Measurements from ENCODE around the gene NAIF1. TPM values are rescaled to one million over a fixed set of nuclear protein-coding genes. Genes with fewer than 3 reads are reported as not detected.

The NAIF1 gene
- total RNA-seq, 1 experiment from 2014 or later, result 14.6 TPM

- H3K27me3 ChIP-seq (ENCODE audit: control insufficient read depth, insufficient read depth, low read length), result no peaks in the 10 kb centered on the region
- H3K27ac ChIP-seq (ENCODE audit: low read length), result no peak overlapping the region
- BruUV-seq (replicated peaks), result no TSS peak
- H3K4me3 ChIP-seq (ENCODE audit: low read depth in 2 of 2, low read length in 2 of 2), result no peak overlapping the region
- intact Hi-C loops (cut with micrococcal nuclease; ENCODE audit: unreplicated experiment) (no loop called here), in situ Hi-C loops (cut with HindIII; ENCODE audit: low pct_unique_long_range_greater_than_20kb, low sequenced_read_pairs) (no loop called here)
- no peak for ATAC-seq
- CTCF ChIA-PET, result interaction anchor here (0.5 kb wide), 1 partner anchor 46 kb away, joined by 4 read pairs; no protein-coding TSS in a partner anchor
- no peaks in the 10 kb centered on the region; the same call in 1 of the 2 replicates for H3K4me1 ChIP-seq (ENCODE audit: control insufficient read depth, insufficient read depth, low read length)
- no peaks in the 10 kb centered on the region for H3K9me3 ChIP-seq (ENCODE audit: control insufficient read depth, insufficient read depth, low read depth, low read length)
- TF ChIP-seq SIN3A (IDR thresholded peaks at IDR 0.05; ENCODE audit: borderline replicate concordance, insufficient read depth, low read depth, low read length) (no peak), CTCF (IDR thresholded peaks at IDR 0.05) (no peak), POLR2AphosphoS5 (IDR thresholded peaks at IDR 0.05; ENCODE audit: low read depth, low read length) (no peak), TCF7L2 (IDR thresholded peaks at IDR 0.05; ENCODE audit: low read depth, low read length) (no peak), REST (IDR thresholded peaks at IDR 0.05; ENCODE audit: insufficient read depth in 1 of 2, low read depth in 2 of 2, low read length in 1 of 2) (no peak)
- H3K36me3 ChIP-seq (ENCODE audit: control insufficient read depth, insufficient read depth, low read length), result no peaks in the 10 kb centered on the region
- POLR2A ChIA-PET, result no interaction called here
- no peak for DNase-seq (ENCODE audit: low read depth, low spot score)
Measured at GRCh38 chr9:128116104-128117083, 49.3 kb upstream of the NAIF1 start.

GRCh38 chr9:128115187-128116103 lies 48.3 kb upstream of the NAIF1 start:
- no peak overlapping the region for H3K4me3 ChIP-seq (ENCODE audit: low read depth in 2 of 2, low read length in 2 of 2)
- CTCF ChIA-PET, result interaction anchor here (0.5 kb wide), 2 partner anchors 45 to 233 kb away, joined by 3 to 4 read pairs; no protein-coding TSS in a partner anchor
- H3K27ac ChIP-seq (ENCODE audit: low read length), result no peak overlapping the region
- POLR2A ChIA-PET, result interaction anchor here (0.6 kb wide), 1 partner anchor 16 kb away, joined by 3 read pairs; no protein-coding TSS in a partner anchor
- intact Hi-C loops (cut with micrococcal nuclease; ENCODE audit: unreplicated experiment), result no loop called here
- no peaks in the 10 kb centered on the region for H3K27me3 ChIP-seq (ENCODE audit: control insufficient read depth, insufficient read depth, low read length)
- BruUV-seq (replicated peaks), result no TSS peak
- H3K9me3 ChIP-seq (ENCODE audit: control insufficient read depth, insufficient read depth, low read depth, low read length), result no peaks in the 10 kb centered on the region
- TF ChIP-seq REST (IDR thresholded peaks at IDR 0.05; ENCODE audit: insufficient read depth in 1 of 2, low read depth in 2 of 2, low read length in 1 of 2), result no peak
- no peak for TF ChIP-seq CTCF (IDR thresholded peaks at IDR 0.05)
- TF ChIP-seq POLR2AphosphoS5 (IDR thresholded peaks at IDR 0.05; ENCODE audit: low read depth, low read length), result no peak
- no peak for TF ChIP-seq TCF7L2 (IDR thresholded peaks at IDR 0.05; ENCODE audit: low read depth, low read length)
- TF ChIP-seq SIN3A (IDR thresholded peaks at IDR 0.05; ENCODE audit: borderline replicate concordance, insufficient read depth, low read depth, low read length), result no peak
- no peak for ATAC-seq
- H3K36me3 ChIP-seq (ENCODE audit: control insufficient read depth, insufficient read depth, low read length), result no peaks in the 10 kb centered on the region
- DNase-seq (ENCODE audit: low read depth, low spot score), result no peak
- no peaks in the 10 kb centered on the region; the same call in 1 of the 2 replicates for H3K4me1 ChIP-seq (ENCODE audit: control insufficient read depth, insufficient read depth, low read length)
- in situ Hi-C loops (cut with HindIII; ENCODE audit: low pct_unique_long_range_greater_than_20kb, low sequenced_read_pairs), result no loop called here
